GM19023 (cell line): ENCODE results near the gene MS4A6A.
"Not testable (repeated sequence)": the region's sequence is repeated elsewhere in the genome, so short reads cannot be mapped to it uniquely, and the experiment has no call there.

Experiments
- ATAC-seq: cut with Tn5 transposase; IDR thresholded peaks from one replicate; pipeline ENCODE4 v1.9.1; 2021; ENCODE audit warnings: mild to moderate bottlenecking, moderate library complexity; ENCODE audit not compliant: unreplicated experiment

The MS4A6A gene

DNA sequence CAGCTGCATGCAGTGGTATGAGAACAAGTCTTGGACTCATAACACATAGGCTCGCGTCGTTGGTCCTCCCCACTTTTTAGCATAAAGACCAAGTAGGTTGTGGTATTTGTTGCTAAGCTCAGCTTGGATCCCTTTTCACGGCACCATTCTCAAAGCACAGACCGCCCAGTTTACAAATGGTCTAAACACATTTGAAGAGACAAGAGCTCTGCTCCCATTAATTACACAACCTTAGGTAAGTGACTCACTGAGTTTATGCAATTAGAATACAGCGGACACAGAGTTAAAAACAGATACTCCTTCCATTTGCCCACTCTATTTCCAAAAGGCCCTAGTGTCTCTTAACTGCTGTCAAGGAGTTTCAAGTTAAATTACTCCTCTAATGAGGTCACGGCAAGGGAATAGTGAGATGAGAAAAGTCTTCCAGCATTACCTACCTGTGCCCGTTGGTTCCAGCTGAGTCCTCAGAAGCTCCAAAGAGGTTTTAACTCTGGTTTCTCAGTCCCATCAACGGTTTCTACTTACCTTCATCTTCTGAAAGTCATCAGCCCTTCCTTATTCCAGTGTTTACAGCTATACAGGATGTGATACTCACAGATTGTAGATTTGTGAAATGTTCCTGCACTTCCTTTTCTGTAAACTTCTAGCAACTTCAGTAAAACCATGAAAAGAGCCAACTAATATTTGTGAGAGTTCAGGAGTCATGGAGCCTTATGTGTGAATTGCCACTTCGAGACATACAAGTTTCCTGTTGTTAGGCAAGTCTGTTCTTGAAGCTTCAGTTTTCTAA lies at the start of gene MS4A6A:
Gene MS4A6A, minus strand, starts transcription at position 543 of the 790 bp plus-strand sequence. CDS start 1,356 bp downstream, outside the sequence.
- ATAC-seq, result no peak

DNA sequence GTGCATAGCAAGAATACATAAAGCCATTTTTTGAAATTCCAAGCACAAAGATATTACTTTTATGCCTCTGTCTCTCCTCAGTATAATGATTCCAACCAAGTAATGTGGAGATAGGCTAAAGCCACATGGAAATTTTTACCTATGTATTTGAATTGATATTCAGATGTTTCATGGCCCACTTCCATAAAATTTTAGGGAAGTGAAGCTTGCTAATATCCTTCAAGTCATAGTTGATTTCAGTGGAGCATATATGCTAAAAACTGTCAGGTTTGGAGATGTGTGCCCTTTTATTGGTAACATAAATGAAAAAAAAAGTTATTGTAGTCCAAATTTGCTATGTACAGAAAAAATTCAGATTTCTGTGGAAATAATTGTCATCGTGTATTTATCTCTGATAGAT lies 47.8 kb upstream of the MS4A6A start:
- ATAC-seq, result no peak

DNA sequence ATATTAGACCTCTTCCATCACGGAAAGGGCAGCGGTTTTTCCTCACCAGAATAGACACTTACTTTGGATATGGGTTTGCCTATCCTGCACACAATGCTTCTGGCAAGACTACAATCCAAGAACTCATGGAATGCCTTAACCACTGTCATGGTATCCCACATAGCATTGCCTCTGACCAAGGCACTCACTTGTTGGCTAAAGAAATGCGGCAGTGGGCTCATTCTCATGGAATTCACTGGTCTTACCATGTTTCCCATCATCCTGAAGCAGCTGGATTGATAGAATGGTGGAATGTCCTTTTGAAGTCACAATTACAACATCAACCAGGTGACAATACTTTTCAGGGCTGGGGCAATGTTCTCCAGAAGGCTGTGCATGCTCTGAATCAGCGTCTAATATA lies 39.3 kb upstream of the MS4A6A start:
- no peak for ATAC-seq

- ATAC-seq, result no peak
Observed at GRCh38 chr11:60221692-60222091, 38.8 kb upstream of the MS4A6A start.

GRCh38 chr11:60221181-60221580 lies 38.3 kb upstream of the MS4A6A start:
- ATAC-seq, result no peak

- no peak for ATAC-seq
Observed at GRCh38 chr11:60214386-60214785, 31.5 kb upstream of the MS4A6A start.

DNA sequence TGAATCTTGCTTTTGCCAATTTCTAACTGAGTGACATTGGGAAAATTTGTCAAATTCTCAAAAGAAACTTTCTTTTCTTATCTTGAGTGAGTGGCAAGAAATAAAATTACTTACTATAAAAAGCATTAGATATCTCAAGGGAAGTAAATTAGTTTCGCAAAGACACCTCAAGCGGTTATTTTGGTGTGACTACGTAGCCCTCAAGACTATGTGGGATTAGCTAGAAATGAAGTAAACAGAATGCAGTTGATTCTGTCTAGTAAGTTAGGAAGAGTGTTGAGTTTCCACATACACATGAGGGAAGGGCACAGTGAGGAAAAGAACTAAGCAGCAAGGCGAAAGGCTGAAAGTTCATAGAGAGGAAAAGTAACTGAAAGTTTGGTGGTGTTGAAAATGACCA lies 28.3 kb upstream of the MS4A6A start:
- no peak for ATAC-seq

GRCh38 chr11:60209977-60210376 lies 27.1 kb upstream of the MS4A6A start:
- no peak for ATAC-seq

DNA sequence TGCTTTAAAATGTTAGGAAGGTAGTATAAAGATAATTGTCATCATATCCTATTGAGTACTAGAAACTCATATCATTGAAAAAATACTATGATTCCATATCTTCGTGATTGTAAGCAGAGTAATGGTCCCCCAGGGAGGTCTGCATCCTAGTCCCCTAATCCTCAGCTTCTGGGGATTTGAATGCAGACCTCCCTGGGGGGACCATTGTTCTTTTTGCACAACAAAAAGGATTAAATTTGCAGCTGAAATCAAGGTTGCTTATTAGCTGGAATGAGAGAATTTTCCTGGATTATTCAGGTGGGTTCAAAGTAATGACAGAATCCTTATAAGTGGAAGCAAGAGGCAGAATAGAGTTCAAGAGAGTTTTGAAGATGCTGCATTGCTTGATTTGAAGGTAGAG lies 26.1 kb upstream of the MS4A6A start:
- no peak for ATAC-seq

DNA sequence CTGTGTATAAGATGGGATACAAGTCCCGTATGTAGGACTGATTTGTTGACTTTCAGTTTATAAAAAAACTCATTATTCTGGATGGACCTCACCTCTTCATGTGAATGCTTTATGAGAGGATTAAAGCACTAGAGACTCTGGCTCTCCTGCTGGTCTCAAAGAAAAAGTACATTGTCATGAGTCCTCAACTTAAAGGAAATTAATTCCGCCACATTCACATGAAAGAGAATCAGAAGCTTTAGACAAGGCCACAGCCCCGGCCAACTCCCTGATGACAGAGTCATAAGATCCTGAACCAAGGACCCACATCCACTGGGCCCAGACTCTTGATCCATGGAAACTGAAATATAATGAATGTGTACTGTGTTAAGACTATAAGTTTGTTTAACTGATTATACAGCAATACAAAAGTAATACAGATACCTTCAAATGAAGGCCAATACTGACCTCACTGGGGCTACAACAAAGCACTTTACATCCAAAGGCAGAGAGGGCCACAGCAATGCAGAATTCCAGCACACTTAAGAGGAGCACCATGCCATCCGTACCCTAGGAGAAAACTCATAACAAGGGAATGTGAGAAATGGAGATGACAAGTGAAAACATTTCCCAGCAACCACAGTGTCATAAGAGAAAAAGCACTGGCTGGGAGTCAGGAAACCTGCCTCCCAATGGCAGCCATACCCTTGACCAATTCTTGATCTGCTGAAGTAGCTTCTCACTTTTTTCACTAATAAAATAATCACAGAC lies 25.4 kb upstream of the MS4A6A start:
- ATAC-seq, result no peak

GRCh38 chr11:60206616-60207015 lies 23.7 kb upstream of the MS4A6A start:
- ATAC-seq, result no peak

GRCh38 chr11:60204922-60205321 lies 22.0 kb upstream of the MS4A6A start:
- no peak for ATAC-seq

- ATAC-seq, result not testable (repeated sequence)
Observed at GRCh38 chr11:60201334-60201733, 18.5 kb upstream of the MS4A6A start.

- no peak for ATAC-seq
Observed at GRCh38 chr11:60197442-60197841, 14.6 kb upstream of the MS4A6A start.

DNA sequence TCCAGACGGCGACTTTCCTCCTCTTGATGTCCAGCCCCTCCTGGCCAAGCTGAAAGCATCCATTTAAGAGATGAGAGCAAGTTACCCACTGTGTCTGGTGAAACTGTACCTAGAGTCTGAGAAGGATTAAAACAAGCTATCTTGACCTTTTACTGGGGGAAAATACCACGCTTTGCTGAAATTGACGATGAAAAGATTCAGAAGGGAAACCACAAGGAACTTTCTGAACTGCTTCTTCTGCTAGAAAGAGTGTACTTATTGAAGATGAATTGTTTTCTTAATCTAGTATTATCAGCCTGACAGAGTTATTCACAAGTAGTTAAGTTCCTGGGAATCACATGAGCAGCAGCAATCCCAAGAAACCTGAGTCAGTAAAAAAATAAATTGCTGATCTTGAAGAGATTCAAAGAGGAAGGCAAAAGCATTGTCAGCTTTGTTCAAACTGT lies 13.1 kb upstream of the MS4A6A start:
- ATAC-seq, result no peak

- ATAC-seq, result no peak
Observed at GRCh38 chr11:60194511-60194910, 11.6 kb upstream of the MS4A6A start.

- peak; percentile 91 for ATAC-seq
Observed at GRCh38 chr11:60193687-60194433, 11.0 kb upstream of the MS4A6A start.

- ATAC-seq, result not testable (repeated sequence)
Observed at GRCh38 chr11:60192564-60192963, 9.7 kb upstream of the MS4A6A start.

- not testable (repeated sequence) for ATAC-seq
Observed at GRCh38 chr11:60188481-60188880, 5.6 kb upstream of the MS4A6A start.

GRCh38 chr11:60186128-60186527 lies 3.2 kb upstream of the MS4A6A start:
- not testable (repeated sequence) for ATAC-seq

- ATAC-seq, result not testable (repeated sequence)
Observed at GRCh38 chr11:60185512-60185827, 2.6 kb upstream of the MS4A6A start.
